ENCODE results near the gene OAS1.

- TF ChIP-seq CTCF (IDR thresholded peaks at IDR 0.05; ENCODE audit: low read depth, low read length, poor library complexity, severe bottlenecking) (peak; percentile 76), EZH2phosphoT487 (IDR thresholded peaks at IDR 0.05; ENCODE audit: borderline replicate concordance, low read length) (no peak)
These were observed 6.2 kb upstream of the OAS1 start for GRCh38 chr12:112900298-112901145.

Measured in DOHH2 (cell line).